Measurements from ENCODE around the gene TACC3.

Gene TACC3

GRCh38 chr4:1721003-1721665, at the start of gene TACC3, which contains the start of gene TMEM129:
Gene TACC3, plus strand, starts transcription at chr4:1721521. Its CDS starts 1,901 bp downstream, at chr4:1723422.
Gene TMEM129, minus strand, starts transcription at chr4:1721323. Its CDS starts 486 bp downstream, at chr4:1720837.
- Histone ChIP-seq H3K27me3 (ENCODE audit: insufficient read depth, low read length) (no peaks in the 10 kb centered on the region), H3K4me1 (ENCODE audit: control insufficient read depth, insufficient read depth, low read length, unreplicated experiment) (peaks cover 21% of the 10 kb centered on the region), H3K27ac (ENCODE audit: low read depth, low read length) (peak within 1 kb of the TSS; percentile 55; the same call in 1 of the 2 replicates), H2AFZ (ENCODE audit: low read length, unreplicated experiment) (peak within 1 kb of the TSS; percentile 53), H3K4me3 (ENCODE audit: low read depth, low read length) (peak within 1 kb of the TSS; percentile 82), H3K36me3 (ENCODE audit: insufficient read depth, low read length) (peaks cover 8% of the 10 kb centered on the region; the same call in 1 of the 2 replicates), H3K79me2 (ENCODE audit: control insufficient read depth, insufficient read depth, low read length, unreplicated experiment) (peaks cover 75% of the 10 kb centered on the region)

DNA sequence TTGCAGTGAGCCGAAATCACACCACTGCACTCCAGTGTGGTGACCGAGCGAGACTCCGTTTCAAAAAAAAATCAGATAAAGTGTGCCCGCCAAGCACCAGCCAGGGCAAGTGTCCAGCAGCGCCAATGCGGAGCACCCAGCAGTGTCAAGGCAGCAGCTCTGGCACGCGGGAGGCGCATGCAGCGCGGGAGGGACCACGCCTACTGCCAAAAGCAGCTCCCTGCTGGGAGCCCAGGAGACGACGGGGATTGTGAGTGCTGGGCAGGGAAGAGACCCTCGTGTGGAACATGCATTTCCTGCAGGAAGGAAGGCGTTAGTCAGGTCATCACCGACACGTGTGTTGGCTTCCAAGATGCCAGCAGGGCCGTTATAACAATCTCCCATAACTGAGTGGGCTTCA, 47.6 kb upstream of the TACC3 start:
- no peaks in the 10 kb centered on the region for H3K4me1 ChIP-seq (ENCODE audit: control insufficient read depth, insufficient read depth, low read length, unreplicated experiment)
- no peak overlapping the region for H3K4me3 ChIP-seq (ENCODE audit: low read depth, low read length)
- H3K27ac ChIP-seq (ENCODE audit: low read depth, low read length), result no peak overlapping the region
- H3K36me3 ChIP-seq (ENCODE audit: insufficient read depth, low read length), result no peaks in the 10 kb centered on the region
- no peaks in the 10 kb centered on the region for H3K27me3 ChIP-seq (ENCODE audit: insufficient read depth, low read length)
- H2AFZ ChIP-seq (ENCODE audit: low read length, unreplicated experiment), result no peak overlapping the region
- H3K79me2 ChIP-seq (ENCODE audit: control insufficient read depth, insufficient read depth, low read length, unreplicated experiment), result no peaks in the 10 kb centered on the region

DNA sequence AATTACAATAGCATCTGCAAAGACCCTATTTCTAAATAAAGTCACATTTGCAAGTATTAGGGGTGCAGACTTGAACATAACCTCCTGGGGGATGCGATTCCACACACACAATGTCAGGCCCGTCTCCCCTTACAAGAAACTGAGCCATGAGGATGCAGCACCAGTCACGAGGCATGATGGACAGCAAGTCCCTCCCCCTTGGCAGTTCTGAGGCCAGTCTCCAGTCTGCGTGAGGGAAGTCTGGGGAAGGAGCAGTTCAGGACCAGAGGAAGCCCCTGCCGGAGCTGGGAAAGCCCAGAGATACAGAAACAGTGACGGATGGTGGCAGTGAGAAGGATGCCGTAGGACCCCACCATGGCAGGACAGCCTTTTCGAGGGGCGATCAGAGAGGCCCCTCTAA, 46.6 kb upstream of the TACC3 start:
- H3K27me3 ChIP-seq (ENCODE audit: insufficient read depth, low read length), result no peaks in the 10 kb centered on the region
- H2AFZ ChIP-seq (ENCODE audit: low read length, unreplicated experiment), result no peak overlapping the region
- H3K36me3 ChIP-seq (ENCODE audit: insufficient read depth, low read length), result no peaks in the 10 kb centered on the region
- no peaks in the 10 kb centered on the region for H3K79me2 ChIP-seq (ENCODE audit: control insufficient read depth, insufficient read depth, low read length, unreplicated experiment)
- H3K27ac ChIP-seq (ENCODE audit: low read depth, low read length), result no peak overlapping the region
- no peak overlapping the region for H3K4me3 ChIP-seq (ENCODE audit: low read depth, low read length)
- no peaks in the 10 kb centered on the region for H3K4me1 ChIP-seq (ENCODE audit: control insufficient read depth, insufficient read depth, low read length, unreplicated experiment)

DNA sequence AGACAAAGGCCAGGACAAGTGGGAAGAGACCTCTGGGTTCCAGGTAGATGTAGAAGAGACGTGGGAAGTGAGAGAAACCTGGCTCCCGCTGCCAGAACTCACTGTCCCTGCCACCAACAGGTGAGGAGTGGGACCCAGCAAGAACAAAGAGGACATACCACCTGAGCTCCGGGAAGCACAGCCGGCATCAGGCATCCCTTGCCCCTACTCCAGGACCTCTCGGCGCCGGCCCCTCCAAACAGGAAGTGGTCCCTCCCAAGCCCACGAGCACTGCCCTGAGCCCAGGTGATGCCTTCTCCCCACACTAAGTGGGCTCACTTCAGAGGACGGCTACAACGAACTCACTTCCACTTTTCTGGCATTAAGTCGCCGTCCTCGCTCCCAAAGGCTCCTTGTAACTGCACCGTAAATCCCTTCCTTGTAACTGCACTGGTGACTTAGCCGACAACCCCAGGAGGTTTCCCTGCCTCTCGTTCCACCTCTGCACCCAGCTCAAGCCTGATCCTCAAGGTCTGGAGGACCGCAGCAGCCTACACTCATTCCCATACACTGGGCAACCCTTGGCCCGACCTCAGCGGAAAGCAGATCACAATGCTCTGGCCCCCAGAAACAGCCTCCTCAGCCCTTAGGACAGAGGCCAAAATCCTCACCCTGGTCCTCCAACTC, 46.1 kb upstream of the TACC3 start:
- Histone ChIP-seq H3K27me3 (ENCODE audit: insufficient read depth, low read length) (no peaks in the 10 kb centered on the region), H3K4me1 (ENCODE audit: control insufficient read depth, insufficient read depth, low read length, unreplicated experiment) (no peaks in the 10 kb centered on the region), H2AFZ (ENCODE audit: low read length, unreplicated experiment) (no peak overlapping the region), H3K4me3 (ENCODE audit: low read depth, low read length) (no peak overlapping the region), H3K27ac (ENCODE audit: low read depth, low read length) (no peak overlapping the region), H3K79me2 (ENCODE audit: control insufficient read depth, insufficient read depth, low read length, unreplicated experiment) (no peaks in the 10 kb centered on the region), H3K36me3 (ENCODE audit: insufficient read depth, low read length) (no peaks in the 10 kb centered on the region)

DNA sequence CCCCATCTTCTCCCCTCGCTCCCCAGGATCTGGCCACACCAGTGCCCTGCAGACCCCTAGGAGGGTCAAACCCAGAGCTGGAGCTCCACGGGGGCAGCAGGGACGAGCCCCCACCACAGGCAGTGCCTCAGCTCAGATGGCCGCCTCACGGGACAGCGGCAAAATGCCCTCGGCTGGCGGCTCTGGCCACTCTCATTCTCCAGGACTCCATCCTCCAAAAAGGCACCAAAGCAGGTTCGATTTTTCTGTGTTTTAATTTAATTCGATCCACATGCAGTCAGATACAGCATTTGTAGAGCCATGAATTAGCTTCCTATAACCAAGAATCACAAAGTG, 45.6 kb upstream of the TACC3 start:
- Histone ChIP-seq H3K36me3 (ENCODE audit: insufficient read depth, low read length) (no peaks in the 10 kb centered on the region), H3K79me2 (ENCODE audit: control insufficient read depth, insufficient read depth, low read length, unreplicated experiment) (no peaks in the 10 kb centered on the region), H2AFZ (ENCODE audit: low read length, unreplicated experiment) (no peak overlapping the region), H3K27ac (ENCODE audit: low read depth, low read length) (no peak overlapping the region), H3K4me1 (ENCODE audit: control insufficient read depth, insufficient read depth, low read length, unreplicated experiment) (no peaks in the 10 kb centered on the region), H3K4me3 (ENCODE audit: low read depth, low read length) (no peak overlapping the region), H3K27me3 (ENCODE audit: insufficient read depth, low read length) (no peaks in the 10 kb centered on the region)

DNA sequence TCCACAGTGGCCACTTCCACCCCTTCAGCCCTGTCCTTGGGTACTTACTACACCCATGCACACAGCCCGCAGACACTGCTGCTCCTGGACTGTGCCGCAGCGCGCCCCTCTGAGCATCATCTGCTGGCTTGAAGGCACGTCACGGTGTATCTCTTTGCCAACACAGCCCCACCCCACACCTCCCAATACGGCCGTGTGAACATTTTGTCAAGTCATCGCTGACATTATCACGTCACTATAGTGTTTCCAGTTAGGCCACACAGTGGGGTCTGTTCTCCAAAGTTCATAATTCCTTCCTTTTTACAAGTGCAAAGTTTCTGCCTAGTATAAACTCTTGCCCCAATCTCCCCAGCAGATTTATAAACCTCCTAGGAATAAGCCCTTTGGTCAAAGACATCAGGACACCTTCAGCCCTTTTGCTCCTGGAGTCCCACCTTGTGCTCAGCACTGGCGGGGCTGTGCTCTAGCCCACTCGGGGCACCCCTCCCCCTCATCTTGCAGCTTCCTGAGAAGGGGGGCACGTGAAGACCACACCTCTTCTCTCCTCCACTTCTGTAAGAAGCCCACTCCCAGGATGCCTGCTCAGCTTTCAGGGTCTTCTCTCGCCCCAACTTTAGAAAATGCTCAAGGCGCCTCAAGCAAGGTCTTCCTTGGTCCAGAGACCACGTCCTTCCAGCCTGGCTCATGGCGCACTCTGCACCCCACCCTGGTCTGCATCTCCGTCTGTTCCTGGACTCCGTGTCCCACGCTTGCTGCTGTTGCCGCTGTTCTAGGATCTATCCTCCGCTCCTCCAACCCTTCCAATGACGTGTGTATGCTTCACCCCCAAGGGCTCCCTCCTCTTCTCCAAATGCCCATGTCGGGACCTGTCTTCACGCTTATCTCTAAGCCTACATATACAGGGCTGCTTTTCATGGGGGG, 44.5 kb upstream of the TACC3 start:
- H3K27ac ChIP-seq (ENCODE audit: low read depth, low read length), result no peak overlapping the region
- H3K27me3 ChIP-seq (ENCODE audit: insufficient read depth, low read length), result no peaks in the 10 kb centered on the region
- no peaks in the 10 kb centered on the region for H3K79me2 ChIP-seq (ENCODE audit: control insufficient read depth, insufficient read depth, low read length, unreplicated experiment)
- H3K36me3 ChIP-seq (ENCODE audit: insufficient read depth, low read length), result no peaks in the 10 kb centered on the region
- no peak overlapping the region for H2AFZ ChIP-seq (ENCODE audit: low read length, unreplicated experiment)
- no peaks in the 10 kb centered on the region for H3K4me1 ChIP-seq (ENCODE audit: control insufficient read depth, insufficient read depth, low read length, unreplicated experiment)
- H3K4me3 ChIP-seq (ENCODE audit: low read depth, low read length), result no peak overlapping the region

- no peaks in the 10 kb centered on the region for H3K79me2 ChIP-seq (ENCODE audit: control insufficient read depth, insufficient read depth, low read length, unreplicated experiment)
- no peak overlapping the region for H3K27ac ChIP-seq (ENCODE audit: low read depth, low read length)
- H3K36me3 ChIP-seq (ENCODE audit: insufficient read depth, low read length), result no peaks in the 10 kb centered on the region
- H3K4me1 ChIP-seq (ENCODE audit: control insufficient read depth, insufficient read depth, low read length, unreplicated experiment), result peaks cover 8% of the 10 kb centered on the region
- H2AFZ ChIP-seq (ENCODE audit: low read length, unreplicated experiment), result no peak overlapping the region
- H3K27me3 ChIP-seq (ENCODE audit: insufficient read depth, low read length), result no peaks in the 10 kb centered on the region
- no peak overlapping the region for H3K4me3 ChIP-seq (ENCODE audit: low read depth, low read length)
Observed at GRCh38 chr4:1678244-1678643, 43.1 kb upstream of the TACC3 start.

- Histone ChIP-seq H3K4me1 (ENCODE audit: control insufficient read depth, insufficient read depth, low read length, unreplicated experiment) (peaks cover 8% of the 10 kb centered on the region), H3K27me3 (ENCODE audit: insufficient read depth, low read length) (no peaks in the 10 kb centered on the region), H3K36me3 (ENCODE audit: insufficient read depth, low read length) (no peaks in the 10 kb centered on the region), H3K4me3 (ENCODE audit: low read depth, low read length) (peak overlapping the region; percentile 85), H3K27ac (ENCODE audit: low read depth, low read length) (peak overlapping the region; percentile 78), H3K79me2 (ENCODE audit: control insufficient read depth, insufficient read depth, low read length, unreplicated experiment) (no peaks in the 10 kb centered on the region), H2AFZ (ENCODE audit: low read length, unreplicated experiment) (peak overlapping the region; percentile 91)
Observed at GRCh38 chr4:1682860-1683259, 38.5 kb upstream of the TACC3 start.

DNA sequence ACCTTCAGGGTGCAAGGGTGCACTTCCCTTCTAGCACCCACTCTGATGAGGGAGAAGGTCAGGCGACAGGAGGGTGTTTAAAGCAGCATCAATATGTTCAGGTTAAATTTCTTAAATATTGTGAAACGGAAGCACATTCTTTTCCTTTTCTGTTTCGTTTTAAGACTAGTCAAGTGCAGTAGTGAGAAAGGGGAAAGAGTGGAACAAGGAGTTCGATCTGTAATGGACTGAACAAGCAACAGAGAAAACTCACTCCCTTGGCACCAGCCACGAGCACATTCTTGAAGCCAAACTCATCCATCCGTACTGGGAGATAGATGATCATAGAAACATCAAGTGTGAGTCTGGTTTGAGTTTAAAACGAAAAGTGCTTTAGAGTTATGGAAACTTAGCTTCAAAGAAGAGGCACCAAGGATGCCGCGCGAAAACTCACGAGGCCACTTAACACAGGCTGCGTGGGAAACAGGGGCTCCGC, 38.0 kb upstream of the TACC3 start:
- peak overlapping the region; percentile 78 for H3K27ac ChIP-seq (ENCODE audit: low read depth, low read length)
- H2AFZ ChIP-seq (ENCODE audit: low read length, unreplicated experiment), result peak overlapping the region; percentile 91
- H3K79me2 ChIP-seq (ENCODE audit: control insufficient read depth, insufficient read depth, low read length, unreplicated experiment), result no peaks in the 10 kb centered on the region
- H3K4me3 ChIP-seq (ENCODE audit: low read depth, low read length), result peak overlapping the region; percentile 85
- H3K4me1 ChIP-seq (ENCODE audit: control insufficient read depth, insufficient read depth, low read length, unreplicated experiment), result peaks cover 8% of the 10 kb centered on the region
- no peaks in the 10 kb centered on the region for H3K36me3 ChIP-seq (ENCODE audit: insufficient read depth, low read length)
- no peaks in the 10 kb centered on the region for H3K27me3 ChIP-seq (ENCODE audit: insufficient read depth, low read length)

DNA sequence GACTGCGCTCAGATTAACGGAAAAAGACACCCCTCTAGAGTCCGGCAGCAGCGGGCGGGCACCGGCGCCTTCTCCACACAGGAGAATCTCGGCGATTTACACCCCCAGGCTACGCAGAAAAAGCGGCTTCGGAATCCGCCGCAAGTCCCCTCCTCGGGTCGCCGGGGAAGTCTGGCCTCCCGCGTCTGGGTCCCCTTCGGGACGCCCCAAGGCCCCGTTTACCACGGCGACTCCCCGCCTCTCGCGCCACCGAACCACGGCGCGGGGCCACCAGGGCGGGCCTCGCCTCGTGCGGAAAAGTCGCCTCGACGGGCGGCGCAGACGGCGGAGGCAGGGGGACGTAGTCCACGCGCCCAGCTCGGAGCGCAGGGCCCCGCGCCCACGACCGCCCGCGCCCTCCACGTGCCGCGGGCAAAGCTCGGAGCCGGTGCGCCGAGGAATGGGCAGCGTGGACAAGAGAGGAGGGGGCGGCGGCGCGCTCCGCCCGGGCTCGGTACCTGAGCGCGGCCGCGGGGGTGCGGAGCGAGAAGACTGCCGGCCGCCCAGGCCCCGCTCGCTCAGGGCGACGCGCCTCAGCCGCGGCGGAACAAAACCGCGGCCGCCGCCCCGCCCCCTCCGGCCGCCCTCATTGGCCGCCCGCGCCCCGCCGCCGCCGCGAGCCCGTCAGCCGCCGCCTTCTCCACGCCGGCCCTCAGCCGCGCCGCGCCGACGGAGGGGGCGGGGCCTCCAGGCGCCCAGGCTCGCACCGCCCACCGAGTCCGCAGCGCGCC, 37.4 kb upstream of the TACC3 start, which contains the start of gene FAM53A:
Gene FAM53A (minus strand): TSS at position 578 of the 770 bp plus-strand sequence. CDS start 15,572 bp downstream, outside the sequence.
- H2AFZ ChIP-seq (ENCODE audit: low read length, unreplicated experiment), result peak within 1 kb of the TSS; percentile 91
- H3K27me3 ChIP-seq (ENCODE audit: insufficient read depth, low read length), result no peaks in the 10 kb centered on the region
- peak within 1 kb of the TSS; percentile 85 for H3K4me3 ChIP-seq (ENCODE audit: low read depth, low read length)
- H3K27ac ChIP-seq (ENCODE audit: low read depth, low read length), result peak within 1 kb of the TSS; percentile 78
- H3K79me2 ChIP-seq (ENCODE audit: control insufficient read depth, insufficient read depth, low read length, unreplicated experiment), result no peaks in the 10 kb centered on the region
- peaks cover 8% of the 10 kb centered on the region for H3K4me1 ChIP-seq (ENCODE audit: control insufficient read depth, insufficient read depth, low read length, unreplicated experiment)
- no peaks in the 10 kb centered on the region for H3K36me3 ChIP-seq (ENCODE audit: insufficient read depth, low read length)

Measured in ACC112 (cell line).